KMS-11 (cell line): ENCODE results near the gene ACOD1.

ENCODE experiments used
- H2AFZ ChIP-seq: fragments of 200-600 bp; sonication (generic); 2 replicates; pipeline ENCODE4 v1.6.1; 2016; ENCODE audit warnings: antibody characterized with exemption, mixed run types, low read depth
- H3K27ac ChIP-seq: fragments of 200-600 bp; sonication (generic); 2 replicates; pipeline ENCODE4 v1.6.1; 2016; ENCODE audit warnings: mild to moderate bottlenecking, mixed run types
- H3K27me3 ChIP-seq: fragments of 200-600 bp; sonication (generic); 2 replicates; pipeline ENCODE4 v1.6.1; 2017; ENCODE audit warnings: mild to moderate bottlenecking, low read depth, mixed run types, moderate library complexity; ENCODE audit not compliant: insufficient read depth
- H3K36me3 ChIP-seq: fragments of 200-600 bp; sonication (generic); 2 replicates; pipeline ENCODE4 v1.6.1; 2017; ENCODE audit warnings: mild to moderate bottlenecking, mixed run types; ENCODE audit not compliant: insufficient read depth
- H3K4me1 ChIP-seq: fragments of 200-600 bp; sonication (generic); 2 replicates; pipeline ENCODE4 v1.6.1; 2016; ENCODE audit warnings: mild to moderate bottlenecking, low read depth, mixed run types; ENCODE audit not compliant: poor library complexity, severe bottlenecking
- H3K4me2 ChIP-seq: fragments of 200-600 bp; sonication (generic); 2 replicates; pipeline ENCODE4 v1.7.0; 2016; ENCODE audit warnings: mild to moderate bottlenecking, mixed run types
- H3K4me3 ChIP-seq: fragments of 200-600 bp; sonication (generic); IDR thresholded peaks from 2 replicates; pipeline ENCODE4 v1.6.1; 2017; ENCODE audit warnings: low read depth, low read length, mixed read lengths; ENCODE audit not compliant: insufficient read depth
- H3K79me2 ChIP-seq: fragments of 200-600 bp; sonication (generic); 2 replicates; pipeline ENCODE4 v1.6.1; 2016; ENCODE audit warnings: low read depth, mixed run types; ENCODE audit not compliant: insufficient read depth
- H3K9ac ChIP-seq: fragments of 200-600 bp; sonication (generic); 2 replicates; pipeline ENCODE4 v1.6.1; 2016; ENCODE audit warnings: mild to moderate bottlenecking, mixed run types
- H4K20me1 ChIP-seq: fragments of 200-600 bp; sonication (generic); 2 replicates; pipeline ENCODE4 v1.6.1; 2016; ENCODE audit warnings: mild to moderate bottlenecking, mixed run types; ENCODE audit not compliant: insufficient read depth
- CTCF ChIP-seq: fragments of 200-600 bp; sonication (generic); conservative IDR thresholded peaks from 2 replicates; pipeline ENCODE4 v1.6.1; 2017; ENCODE audit warnings: low read depth, mild to moderate bottlenecking, antibody characterized with exemption, low read length, moderate library complexity, mixed read lengths

The ACOD1 gene

GRCh38 chr13:76932076-76932475 is 16.2 kb upstream of the ACOD1 start:
- Histone ChIP-seq H3K27me3 (no peaks in the 10 kb centered on the region), H3K4me3 (no peak overlapping the region), H4K20me1 (no peaks in the 10 kb centered on the region), H3K79me2 (no peaks in the 10 kb centered on the region), H3K27ac (no peak overlapping the region), H3K36me3 (no peaks in the 10 kb centered on the region), H3K4me1 (no peaks in the 10 kb centered on the region), H2AFZ (no peak overlapping the region), H3K9ac (no peak overlapping the region), H3K4me2 (no peak overlapping the region)
- TF ChIP-seq CTCF, result no peak

GRCh38 chr13:76934671-76935070 is 13.6 kb upstream of the ACOD1 start:
- Histone ChIP-seq H2AFZ (no peak overlapping the region), H4K20me1 (no peaks in the 10 kb centered on the region), H3K4me1 (no peaks in the 10 kb centered on the region), H3K27ac (no peak overlapping the region), H3K9ac (no peak overlapping the region), H3K79me2 (no peaks in the 10 kb centered on the region), H3K27me3 (no peaks in the 10 kb centered on the region), H3K36me3 (no peaks in the 10 kb centered on the region), H3K4me3 (no peak overlapping the region), H3K4me2 (no peak overlapping the region)
- no peak for TF ChIP-seq CTCF

- Histone ChIP-seq H3K27ac (no peak overlapping the region), H3K79me2 (no peaks in the 10 kb centered on the region), H4K20me1 (no peaks in the 10 kb centered on the region), H3K9ac (no peak overlapping the region), H3K4me3 (no peak overlapping the region), H3K4me1 (no peaks in the 10 kb centered on the region), H3K36me3 (no peaks in the 10 kb centered on the region), H3K4me2 (no peak overlapping the region), H2AFZ (no peak overlapping the region), H3K27me3 (no peaks in the 10 kb centered on the region)
- TF ChIP-seq CTCF, result no peak
Measured at GRCh38 chr13:76936763-76937162, 11.5 kb upstream of the ACOD1 start.

GRCh38 chr13:76937281-76937820 is 11.0 kb upstream of the ACOD1 start:
- Histone ChIP-seq H3K27me3 (no peaks in the 10 kb centered on the region), H2AFZ (no peak overlapping the region), H3K79me2 (no peaks in the 10 kb centered on the region), H3K36me3 (no peaks in the 10 kb centered on the region), H3K4me2 (no peak overlapping the region), H3K9ac (no peak overlapping the region), H3K27ac (no peak overlapping the region), H3K4me3 (no peak overlapping the region), H3K4me1 (no peaks in the 10 kb centered on the region), H4K20me1 (no peaks in the 10 kb centered on the region)
- TF ChIP-seq CTCF, result no peak
